ENCODE data around the gene PHGDH.

PHGDH gene

GRCh38 chr1:119732465-119733168, 20.9 kb downstream of the PHGDH start:
- no peak for DNase-seq

GRCh38 chr1:119733754-119734153, 22.0 kb downstream of the PHGDH start:
- DNase-seq: no peak

GRCh38 chr1:119735217-119735616, 23.5 kb downstream of the PHGDH start:
- no peak for DNase-seq

- no peak for DNase-seq
These were observed 24.9 kb downstream of the PHGDH start for GRCh38 chr1:119736649-119737039.

GRCh38 chr1:119737040-119737682, 25.4 kb downstream of the PHGDH start:
- DNase-seq: peak; percentile 68

- DNase-seq: no peak
These were observed 26.5 kb downstream of the PHGDH start for GRCh38 chr1:119738100-119738720.

GRCh38 chr1:119739150-119739549, 27.4 kb downstream of the PHGDH start:
- DNase-seq: no peak

GRCh38 chr1:119740261-119740660, 28.5 kb downstream of the PHGDH start:
- no peak for DNase-seq

- DNase-seq: no peak
These were observed 29.4 kb downstream of the PHGDH start for GRCh38 chr1:119740896-119741780.

GRCh38 chr1:119742202-119742601, 30.5 kb downstream of the PHGDH start:
- no peak for DNase-seq

GRCh38 chr1:119742677-119743076, 30.9 kb downstream of the PHGDH start:
- no peak for DNase-seq

GRCh38 chr1:119743308-119743707, 31.6 kb downstream of the PHGDH start:
- DNase-seq: no peak

GRCh38 chr1:119743776-119744597, 32.3 kb downstream of the PHGDH start:
- DNase-seq: peak; percentile 69

- DNase-seq: no peak
These were observed 32.8 kb downstream of the PHGDH start for GRCh38 chr1:119744598-119744942.

- no peak for DNase-seq
These were observed 33.3 kb downstream of the PHGDH start for GRCh38 chr1:119745034-119745433.

- DNase-seq: no peak
These were observed 35.7 kb downstream of the PHGDH start for GRCh38 chr1:119747451-119747850.

GRCh38 chr1:119748040-119748439, 36.3 kb downstream of the PHGDH start:
- DNase-seq: no peak

- DNase-seq: no peak
These were observed 40.9 kb downstream of the PHGDH start for GRCh38 chr1:119752592-119752991.

GRCh38 chr1:119758584-119758983, 46.9 kb downstream of the PHGDH start:
- DNase-seq: no peak

- DNase-seq: no peak
These were observed 50.7 kb downstream of the PHGDH start for GRCh38 chr1:119762409-119762808.

- no peak for DNase-seq
These were observed 51.2 kb downstream of the PHGDH start for GRCh38 chr1:119762953-119763352.

GRCh38 chr1:119764220-119764619, 52.5 kb downstream of the PHGDH start:
- no peak for DNase-seq

Data from NCI-H2107 (cell line).